ENCODE measurements around the gene CAMK2B.

Gene CAMK2B

DNA sequence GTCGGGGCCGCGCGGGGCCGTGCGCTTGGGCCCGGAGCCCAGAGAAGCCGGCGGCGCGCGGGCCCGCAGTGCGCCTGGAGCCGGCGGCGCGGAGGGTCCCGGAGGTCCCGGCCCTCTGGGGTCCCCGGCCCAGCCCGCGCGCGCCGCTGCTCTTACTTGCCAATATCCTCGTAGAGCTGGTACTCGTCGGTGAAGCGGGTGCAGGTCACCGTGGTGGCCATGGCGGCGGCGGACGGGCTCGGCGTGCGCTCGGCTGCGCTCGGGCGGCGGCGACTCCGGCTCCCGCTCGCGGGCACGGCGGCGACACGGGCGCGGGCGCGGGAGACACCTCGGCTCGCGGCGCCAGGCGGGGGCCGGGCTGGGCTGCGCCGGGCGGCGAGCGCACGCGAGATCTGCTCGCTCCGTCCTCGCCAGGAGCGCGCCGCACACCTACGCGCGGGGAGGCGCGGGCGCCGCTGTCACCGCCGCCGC is at the start of gene CAMK2B:
CAMK2B (minus strand) TSS at position 394 of the 471 bp plus-strand sequence; CDS start at position 221, 173 bp downstream.
- no peak for DNase-seq (ENCODE audit: low read depth in 2 of 2, low spot score in 1 of 2)

DNA sequence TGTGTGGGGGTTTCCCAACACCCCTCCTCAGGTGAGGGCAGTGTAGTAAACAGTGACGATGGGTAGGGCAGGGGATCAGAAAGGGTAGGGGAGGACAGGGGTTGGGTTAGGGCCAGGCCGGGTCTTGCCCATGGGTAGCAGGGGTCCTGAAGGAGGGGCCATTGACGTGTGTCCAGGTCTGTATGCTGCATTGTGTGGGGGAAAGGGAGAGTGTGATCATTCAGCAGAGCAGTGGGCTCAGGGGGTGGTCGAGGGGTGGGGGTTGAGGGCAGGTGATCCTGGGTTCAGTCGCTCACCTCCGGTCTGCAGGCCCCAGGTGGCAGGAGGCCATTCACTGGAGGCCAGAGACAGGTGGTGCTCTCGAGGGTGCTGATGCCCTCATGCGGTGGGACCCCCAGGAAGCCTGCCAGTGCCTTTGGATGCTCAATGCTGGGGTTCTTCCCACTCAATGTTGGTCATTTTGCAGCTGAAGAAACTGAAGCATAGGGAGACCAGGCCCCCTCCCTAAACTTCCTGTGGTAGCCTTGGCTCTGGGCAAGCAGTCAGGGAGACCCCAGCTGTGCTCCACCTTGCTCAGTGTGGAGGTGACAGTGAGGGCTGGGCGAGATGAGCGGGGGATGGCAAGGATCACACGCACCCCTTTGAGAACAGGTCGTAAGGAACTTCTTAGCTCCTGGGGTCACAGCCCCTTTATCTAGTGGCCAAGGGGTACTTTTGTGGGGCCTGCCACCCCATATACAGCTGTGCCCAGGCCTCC is 48.8 kb upstream of the CAMK2B start:
- no peak for DNase-seq (ENCODE audit: low read depth in 2 of 2, low spot score in 1 of 2)

GRCh38 chr7:44373418-44373740 is 48.0 kb upstream of the CAMK2B start:
- DNase-seq (ENCODE audit: low read depth in 2 of 2, low spot score in 1 of 2): no peak

GRCh38 chr7:44372560-44373417 is 47.4 kb upstream of the CAMK2B start:
- no peak for DNase-seq (ENCODE audit: low read depth in 2 of 2, low spot score in 1 of 2)

DNA sequence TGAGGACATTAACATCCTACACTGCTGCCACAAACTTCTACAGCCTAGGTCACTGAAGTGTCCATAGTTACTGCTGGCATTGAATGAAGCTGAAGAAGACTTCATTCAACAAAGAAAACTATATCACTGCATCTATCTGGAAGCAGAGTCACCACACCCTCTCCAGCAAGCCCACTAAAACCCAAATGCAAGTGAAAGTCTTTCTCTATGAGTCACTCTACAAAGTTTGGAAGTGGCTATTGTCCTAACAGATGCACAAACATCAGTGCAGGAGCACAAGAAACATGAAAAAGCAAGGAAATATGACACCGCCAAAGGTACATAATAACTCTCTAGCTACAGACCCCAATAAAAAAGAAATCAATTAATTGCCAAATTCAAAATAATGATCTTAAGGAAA is 43.5 kb upstream of the CAMK2B start:
- DNase-seq (ENCODE audit: low read depth in 2 of 2, low spot score in 1 of 2): no peak

- DNase-seq (ENCODE audit: low read depth in 2 of 2, low spot score in 1 of 2): no peak
Measured at GRCh38 chr7:44368455-44368854, 43.1 kb upstream of the CAMK2B start.

DNA sequence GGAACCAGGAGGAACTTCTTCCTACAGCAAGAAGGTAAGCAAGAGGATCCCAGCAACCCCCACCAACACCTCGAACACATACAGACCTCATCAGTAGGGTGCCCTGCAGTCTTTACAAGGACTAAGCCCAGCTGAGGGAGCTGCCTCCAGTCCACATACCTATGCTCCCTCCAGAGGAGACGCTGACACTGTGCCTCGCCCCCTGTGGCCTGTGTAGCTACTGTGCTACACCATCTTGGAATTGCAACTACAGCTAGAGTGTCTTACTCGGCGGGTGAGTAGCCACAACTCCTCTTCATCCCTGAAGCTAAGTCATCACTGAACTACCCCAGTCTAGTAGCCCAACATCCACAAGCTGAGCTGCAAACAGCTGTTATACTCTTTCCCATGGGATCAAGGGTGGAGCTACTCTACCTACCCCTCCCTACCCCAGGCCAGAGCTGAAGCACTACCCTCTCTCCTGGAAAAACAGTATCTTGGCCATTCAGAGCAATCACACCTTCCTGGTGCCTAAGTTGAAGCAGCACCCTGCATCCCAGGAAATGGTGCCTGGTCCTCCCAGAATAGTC is 42.2 kb upstream of the CAMK2B start:
- DNase-seq (ENCODE audit: low read depth in 2 of 2, low spot score in 1 of 2): no peak

DNA sequence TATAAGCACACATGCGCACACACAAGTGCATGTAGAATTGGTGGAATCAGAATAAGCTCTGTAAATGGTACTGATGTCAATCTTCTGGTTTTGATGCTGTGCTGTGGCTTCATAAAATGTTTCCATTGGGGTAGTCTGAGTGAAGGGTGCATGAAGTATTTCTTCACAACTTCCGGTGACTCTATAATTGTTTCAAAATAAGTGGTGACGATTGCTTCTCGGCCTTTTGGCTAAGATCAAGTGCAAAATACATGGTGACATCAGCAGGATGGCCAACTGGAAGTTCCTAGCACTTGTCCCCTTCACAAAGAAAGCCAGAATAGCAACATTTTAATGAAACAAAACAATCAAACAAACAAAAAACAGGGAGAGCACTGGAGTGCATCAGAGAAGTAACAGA is 41.6 kb upstream of the CAMK2B start:
- no peak for DNase-seq (ENCODE audit: low read depth in 2 of 2, low spot score in 1 of 2)

DNA sequence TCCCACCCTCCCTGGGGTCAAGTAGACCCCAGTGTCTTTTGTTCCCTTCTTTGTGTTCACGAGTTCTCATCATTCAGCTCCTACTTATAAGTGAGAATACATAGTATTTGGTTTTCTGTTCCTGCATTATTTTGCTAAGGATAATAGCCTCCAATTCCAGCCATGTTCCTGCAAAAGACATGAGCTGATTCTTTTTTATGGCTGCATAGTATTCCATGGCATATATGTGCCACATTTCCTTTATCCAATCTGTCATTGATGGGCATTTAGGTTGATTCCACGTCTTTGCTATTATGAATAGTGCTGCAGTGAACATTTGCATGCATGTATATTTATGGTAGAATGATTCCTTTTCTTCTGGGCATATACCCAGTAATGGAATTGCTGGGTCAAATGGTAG is 28.3 kb upstream of the CAMK2B start:
- no peak for DNase-seq (ENCODE audit: low read depth in 2 of 2, low spot score in 1 of 2)

GRCh38 chr7:44348851-44349781 is 23.7 kb upstream of the CAMK2B start:
- no peak for DNase-seq (ENCODE audit: low read depth in 2 of 2, low spot score in 1 of 2)

GRCh38 chr7:44348300-44348699 is 22.9 kb upstream of the CAMK2B start:
- no peak for DNase-seq (ENCODE audit: low read depth in 2 of 2, low spot score in 1 of 2)

GRCh38 chr7:44347546-44348114 is 22.2 kb upstream of the CAMK2B start:
- no peak for DNase-seq (ENCODE audit: low read depth in 2 of 2, low spot score in 1 of 2)

DNA sequence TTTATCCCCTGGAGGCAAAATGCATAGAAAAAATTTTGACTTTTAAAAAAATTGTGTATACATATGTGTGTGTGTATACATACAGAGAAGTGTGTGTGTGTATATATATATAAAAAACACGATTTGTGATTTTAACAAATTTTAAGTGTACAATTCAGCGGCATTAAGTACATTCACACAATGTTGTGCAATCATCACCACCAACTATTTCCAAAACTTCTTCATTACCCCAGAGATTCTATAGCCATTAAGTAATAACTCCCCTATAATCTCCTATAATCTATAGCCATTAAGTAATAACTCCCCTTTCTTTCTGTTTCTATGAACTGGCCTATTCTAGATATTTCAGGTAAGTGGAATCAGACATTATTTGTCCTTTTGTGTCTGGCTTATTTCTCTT is 20.7 kb upstream of the CAMK2B start:
- DNase-seq (ENCODE audit: low read depth in 2 of 2, low spot score in 1 of 2): no peak

GRCh38 chr7:44341401-44341800 is 16.0 kb upstream of the CAMK2B start:
- no peak for DNase-seq (ENCODE audit: low read depth in 2 of 2, low spot score in 1 of 2)

DNA sequence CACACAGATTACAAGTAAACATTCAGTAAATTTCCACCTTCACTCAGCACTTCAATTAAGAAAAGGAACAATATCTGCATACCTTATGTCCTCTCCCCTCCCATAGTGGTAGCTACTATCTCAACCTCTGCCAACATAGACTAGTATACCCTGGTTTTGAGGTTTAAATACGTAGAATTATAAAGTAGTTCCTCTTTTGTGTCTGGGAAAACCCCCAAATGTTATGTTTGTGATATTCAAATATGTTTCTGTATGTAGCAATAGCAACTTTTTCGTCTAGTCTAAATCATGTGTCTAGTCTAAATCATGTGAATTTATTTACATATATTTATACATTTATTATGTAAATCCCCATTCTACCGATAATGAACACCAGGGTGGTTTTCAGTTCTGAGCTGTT is 13.2 kb upstream of the CAMK2B start:
- no peak for DNase-seq (ENCODE audit: low read depth in 2 of 2, low spot score in 1 of 2)

DNA sequence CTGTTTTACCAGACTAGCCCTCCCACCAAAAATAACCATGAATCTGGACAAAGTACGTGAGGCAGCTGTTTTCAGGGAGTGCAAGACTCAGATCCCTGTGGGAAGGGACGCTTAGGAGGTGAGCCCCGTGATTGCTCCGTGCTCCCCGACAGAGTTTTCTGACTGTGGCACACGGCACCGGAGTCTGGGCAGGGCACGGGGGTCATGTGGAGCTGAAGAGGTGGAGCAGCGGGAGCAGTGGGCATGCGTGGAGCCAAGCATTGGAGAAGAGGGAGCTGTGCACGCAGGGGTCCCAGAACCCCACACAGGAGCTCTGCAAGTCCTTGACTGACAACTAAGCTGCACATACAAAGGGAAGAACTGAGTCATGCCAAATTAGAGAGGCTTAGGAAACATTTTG is 11.1 kb upstream of the CAMK2B start:
- DNase-seq (ENCODE audit: low read depth in 2 of 2, low spot score in 1 of 2): no peak

- DNase-seq (ENCODE audit: low read depth in 2 of 2, low spot score in 1 of 2): no peak
Measured at GRCh38 chr7:44335184-44335583, 9.8 kb upstream of the CAMK2B start.

DNA sequence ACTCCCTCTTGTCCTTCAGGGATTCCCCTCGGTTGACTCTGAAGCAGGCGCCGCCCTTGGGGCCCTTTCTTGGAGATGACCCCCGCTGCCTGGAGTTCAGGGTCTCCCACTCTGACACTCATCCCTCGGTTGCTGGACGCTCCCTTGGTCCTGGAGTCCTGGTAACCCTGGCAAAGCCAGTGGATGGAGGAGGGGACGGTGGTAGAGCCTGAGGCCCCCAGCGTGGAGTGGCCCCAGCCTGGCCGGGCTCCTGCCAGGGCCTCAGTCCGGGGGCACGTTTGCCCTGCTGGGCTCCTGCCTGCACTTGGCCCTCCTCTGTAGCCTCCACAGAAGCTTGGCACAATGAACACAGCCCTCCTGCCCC is 9.3 kb upstream of the CAMK2B start:
- no peak for DNase-seq (ENCODE audit: low read depth in 2 of 2, low spot score in 1 of 2)

DNA sequence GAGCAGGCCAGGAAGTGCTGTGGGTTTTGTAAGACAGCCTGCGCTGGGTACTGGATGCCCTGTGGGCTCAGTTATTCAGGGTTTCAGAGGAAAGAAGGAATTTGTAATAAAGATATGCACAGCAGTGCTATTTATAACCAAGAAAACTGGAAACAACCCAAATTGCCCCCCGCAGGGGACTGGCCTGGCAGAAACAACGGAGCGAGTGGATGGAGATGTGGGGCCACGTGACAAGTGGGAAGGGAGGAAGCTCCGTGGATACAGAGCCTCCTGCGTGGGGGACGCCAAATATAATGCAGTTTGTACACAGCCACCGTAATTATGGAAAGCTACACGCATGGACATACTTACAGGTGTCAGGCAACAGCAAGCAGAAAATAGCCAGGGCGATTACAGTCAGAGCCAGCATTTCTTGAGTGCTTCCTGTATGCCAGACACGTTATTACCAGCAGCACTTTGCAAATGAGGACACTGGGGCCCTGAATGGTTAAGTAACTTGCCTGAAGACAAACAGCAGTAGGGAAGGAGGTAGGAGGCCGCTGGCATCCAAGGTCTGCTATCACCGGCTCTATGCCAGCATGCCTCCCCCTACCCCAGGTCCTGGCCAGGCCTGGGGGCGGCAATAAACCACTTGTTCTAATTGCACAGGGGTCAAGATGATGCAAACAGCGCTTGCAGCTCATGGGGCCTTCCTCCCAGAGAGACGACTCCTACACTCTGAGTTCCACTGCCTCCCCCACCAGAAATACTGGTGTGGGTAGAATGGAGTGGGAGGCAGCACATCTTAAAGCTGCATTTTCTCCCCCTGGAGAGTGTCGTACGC is 8.7 kb upstream of the CAMK2B start:
- no peak for DNase-seq (ENCODE audit: low read depth in 2 of 2, low spot score in 1 of 2)

GRCh38 chr7:44331682-44332081 is 6.3 kb upstream of the CAMK2B start:
- DNase-seq (ENCODE audit: low read depth in 2 of 2, low spot score in 1 of 2): no peak

Data from stimulated activated CD8-positive, alpha-beta memory T cell treated with anti-CD3 and anti-CD28 coated beads, Interleukin-4, amount 100 ng/mL, for 1 hour (primary cell).